Fibroblast of lung (primary cell): ENCODE results near the gene S100A3.
A peak's percentile ranks its signal among the peaks of the same experiment; 100 is the strongest.

Source experiments
- EZH2 ChIP-seq: IDR thresholded peaks from 2 replicates; pipeline ENCODE4 v1.5.1; 2012; ENCODE audit warnings: low read length, control low read depth, mild to moderate bottlenecking; ENCODE audit errors: missing control alignments
- TF ChIP-seq, protein P1 (sequence below), 2 donors: IDR thresholded peaks in 1 of 2; conservative IDR thresholded peaks in 1 of 2; 1 replicate in 1 of 2; 2 replicates in 1 of 2; pipeline ENCODE4 v1.5.1; 2011 to 2012; ENCODE audit warnings: low read length in 2 of 2, control low read depth in 1 of 2, inconsistent platforms in 1 of 2, low read depth in 1 of 2, mild to moderate bottlenecking in 1 of 2

DNA sequence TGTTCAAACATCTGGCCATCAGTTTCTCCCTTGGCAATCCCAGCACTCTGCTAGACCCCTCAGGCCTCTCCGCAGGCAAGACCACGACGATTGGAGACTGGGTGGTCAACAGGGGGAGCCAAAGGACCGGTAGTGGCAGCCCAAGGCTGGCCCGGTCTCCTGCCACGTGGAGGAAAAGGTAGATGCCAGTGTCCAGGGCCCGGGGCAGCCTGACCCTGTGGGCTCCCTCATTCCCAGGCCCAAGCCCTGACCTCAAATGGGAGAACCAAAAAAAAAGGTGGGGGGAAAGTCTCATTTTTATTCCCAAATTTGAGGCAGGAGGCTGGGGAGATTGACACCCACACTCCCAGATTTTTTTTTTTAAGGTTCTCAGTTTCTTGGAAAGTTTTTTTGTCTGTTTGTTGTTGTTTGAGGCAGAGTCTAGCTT lies 38.1 kb downstream of the S100A3 start:
- TF ChIP-seq, protein P1, sequence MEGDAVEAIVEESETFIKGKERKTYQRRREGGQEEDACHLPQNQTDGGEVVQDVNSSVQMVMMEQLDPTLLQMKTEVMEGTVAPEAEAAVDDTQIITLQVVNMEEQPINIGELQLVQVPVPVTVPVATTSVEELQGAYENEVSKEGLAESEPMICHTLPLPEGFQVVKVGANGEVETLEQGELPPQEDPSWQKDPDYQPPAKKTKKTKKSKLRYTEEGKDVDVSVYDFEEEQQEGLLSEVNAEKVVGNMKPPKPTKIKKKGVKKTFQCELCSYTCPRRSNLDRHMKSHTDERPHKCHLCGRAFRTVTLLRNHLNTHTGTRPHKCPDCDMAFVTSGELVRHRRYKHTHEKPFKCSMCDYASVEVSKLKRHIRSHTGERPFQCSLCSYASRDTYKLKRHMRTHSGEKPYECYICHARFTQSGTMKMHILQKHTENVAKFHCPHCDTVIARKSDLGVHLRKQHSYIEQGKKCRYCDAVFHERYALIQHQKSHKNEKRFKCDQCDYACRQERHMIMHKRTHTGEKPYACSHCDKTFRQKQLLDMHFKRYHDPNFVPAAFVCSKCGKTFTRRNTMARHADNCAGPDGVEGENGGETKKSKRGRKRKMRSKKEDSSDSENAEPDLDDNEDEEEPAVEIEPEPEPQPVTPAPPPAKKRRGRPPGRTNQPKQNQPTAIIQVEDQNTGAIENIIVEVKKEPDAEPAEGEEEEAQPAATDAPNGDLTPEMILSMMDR (conservative IDR thresholded peaks at IDR 0.05 in 1 of 2, IDR thresholded peaks at IDR 0.05 in 1 of 2; ENCODE audit: low read depth in 1 of 2, low read length in 2 of 2), result peak; percentile 95 to 98
- no peak for TF ChIP-seq EZH2
